T-helper 2 cell (primary cell): ENCODE data around the gene DCLRE1B.
A peak's percentile ranks its signal among the peaks of the same experiment; 100 is the strongest.

Experiments used
- DNase-seq, 5 experiments: peaks; one replicate each; pipeline versions ENCODE4 v3.0.0 to v3.0.0-alpha.2; 2012 to 2022

DCLRE1B gene

DNA sequence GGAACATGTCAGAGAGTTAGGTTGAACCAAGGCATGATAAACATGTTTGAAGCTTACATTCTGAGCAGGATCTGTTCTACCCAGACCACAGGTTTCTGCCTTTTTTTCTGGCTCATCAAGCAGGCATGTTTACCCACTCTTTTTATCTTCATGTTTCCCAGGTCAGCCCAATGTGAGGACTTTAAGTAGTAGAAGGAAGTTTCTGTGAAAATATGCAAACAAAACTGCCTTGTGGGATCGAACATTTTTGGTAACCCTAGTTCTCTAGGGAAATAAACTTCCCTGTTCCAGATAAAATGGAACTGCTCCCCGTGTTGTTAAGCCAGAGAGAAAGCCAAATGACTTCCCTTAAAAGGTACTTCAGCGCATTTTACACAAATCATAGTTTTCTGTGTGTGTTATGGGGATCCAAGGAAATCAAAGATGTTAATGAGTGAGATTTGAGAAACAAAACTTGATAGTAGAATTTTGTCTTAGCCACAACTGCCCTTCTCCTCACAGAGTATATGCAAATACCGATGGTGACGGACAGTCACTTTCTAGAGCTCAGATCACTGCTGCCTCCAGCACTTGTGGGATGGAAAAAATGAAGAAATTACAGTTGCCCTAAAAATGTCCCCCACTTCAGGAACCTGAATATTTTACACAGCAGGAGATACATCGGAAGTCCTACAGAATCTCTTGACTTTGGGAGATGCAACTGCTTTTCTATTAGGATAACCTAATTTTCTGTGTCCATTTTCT lies 23.2 kb downstream of the DCLRE1B start:
- DNase-seq, result no peak

DNA sequence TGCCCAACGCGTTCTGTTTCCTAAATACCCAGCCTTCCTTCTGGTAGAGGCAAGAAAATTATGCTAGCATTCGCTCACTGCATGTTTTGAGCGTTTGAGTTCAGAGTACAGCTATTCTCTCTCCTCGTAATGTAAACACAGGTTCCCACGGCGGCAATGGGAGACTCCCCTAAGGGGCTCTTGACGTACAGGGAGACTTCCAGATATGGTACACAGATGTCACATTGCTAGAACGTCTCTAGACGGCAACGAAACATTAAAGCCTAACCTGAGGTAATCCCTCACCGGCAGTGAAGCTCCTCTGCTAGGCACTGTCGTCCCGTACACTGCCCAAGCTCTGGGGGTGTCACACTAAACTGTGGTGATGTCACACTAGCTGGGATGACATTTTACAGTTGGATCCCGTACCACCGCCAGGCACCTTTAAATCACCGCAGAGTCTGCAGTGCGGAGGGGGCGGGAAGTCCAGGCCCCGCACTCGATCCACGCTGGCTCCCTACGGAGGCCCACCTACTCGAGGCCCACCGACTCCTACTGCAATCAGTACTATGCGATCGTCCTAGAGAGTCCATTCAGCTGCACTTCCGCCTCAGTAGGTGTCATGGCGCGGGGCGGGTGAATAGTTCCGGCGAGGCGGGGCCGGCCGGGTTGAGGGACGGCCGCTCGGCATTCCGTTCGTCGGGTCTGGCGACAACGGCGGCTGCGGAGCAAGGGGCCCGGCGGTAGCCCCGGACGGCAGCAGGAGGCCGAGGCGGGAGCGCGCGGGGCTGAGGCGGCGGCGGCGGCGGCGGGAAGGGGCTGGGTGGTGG lies 24.0 kb downstream of the DCLRE1B start, which contains the start of gene HIPK1:
HIPK1 (plus strand) TSS at position 384 of the 809 bp plus-strand sequence.
- peak; percentile 81 to 95 (median 88) for DNase-seq

DNA sequence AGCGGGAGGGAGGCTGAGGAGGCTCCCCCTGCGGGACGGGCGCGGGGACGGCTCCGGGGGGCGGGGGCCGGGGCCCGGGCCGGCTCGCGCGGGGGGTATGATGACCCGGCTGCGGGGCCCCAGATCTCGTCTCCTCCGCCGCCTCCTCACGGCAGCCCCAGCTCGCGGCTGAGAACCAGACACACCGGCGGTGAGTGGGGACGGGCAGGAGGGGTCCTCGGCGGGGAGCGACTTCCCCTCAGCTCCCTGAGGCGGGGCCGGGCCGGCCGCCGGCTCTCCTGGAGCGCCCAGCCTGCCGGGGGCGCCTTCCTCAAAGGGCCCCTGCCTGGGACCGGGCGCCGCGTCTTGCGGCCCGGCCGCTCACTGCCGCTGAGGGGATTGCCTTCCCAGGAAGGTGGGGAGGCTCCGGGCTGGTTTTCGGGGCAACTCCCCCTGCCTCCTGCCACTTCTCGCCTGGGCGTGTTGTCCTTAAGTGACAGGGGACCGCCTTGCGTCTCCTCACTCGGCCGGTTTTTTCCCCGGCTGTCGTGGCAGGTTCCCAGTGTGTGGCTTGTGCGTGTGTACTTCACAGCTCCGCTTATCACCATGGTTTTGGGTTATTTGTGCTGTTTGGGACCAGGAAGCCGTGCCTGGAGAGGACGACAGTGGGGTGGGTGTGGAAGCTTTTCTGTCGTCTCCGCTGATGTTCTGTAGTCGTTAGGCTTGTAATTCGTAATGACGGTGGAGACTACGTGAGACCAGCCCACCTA lies 24.8 kb downstream of the DCLRE1B start:
- peak; percentile 37 to 89 (median 65) for DNase-seq

DNA sequence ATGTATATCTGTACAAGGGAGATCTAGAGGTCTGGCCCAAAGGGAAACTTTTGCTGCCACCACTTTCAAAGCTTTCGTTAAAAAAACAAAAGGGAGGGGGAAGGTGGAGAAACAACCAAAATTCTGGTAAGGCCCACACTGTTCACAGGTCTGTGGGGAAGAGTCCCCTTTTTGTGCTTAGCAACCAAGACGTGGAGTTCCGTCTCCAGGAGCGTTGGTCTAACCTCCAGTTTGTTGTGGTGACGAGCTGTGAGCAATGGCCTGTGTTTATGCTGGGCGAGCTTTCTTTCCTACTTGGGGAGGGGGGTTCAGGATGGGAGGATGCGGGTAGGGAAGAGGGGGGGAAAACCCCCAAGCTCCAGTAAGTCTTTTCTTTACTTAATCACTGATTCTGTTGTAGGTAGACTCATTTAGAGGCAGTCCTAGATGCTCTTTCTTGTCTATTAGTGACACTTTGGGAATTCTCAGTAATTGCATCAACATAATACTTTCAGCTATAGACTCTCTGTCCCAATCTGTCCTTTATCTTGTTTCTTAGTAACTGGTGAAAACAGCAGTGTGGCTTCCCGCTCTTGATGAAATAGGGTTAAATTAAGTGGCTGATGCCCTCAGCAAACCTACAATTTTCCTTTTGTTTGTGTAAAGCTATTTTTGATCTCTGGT lies 25.5 kb downstream of the DCLRE1B start:
- DNase-seq, result peak; percentile 26 to 90 (median 71)

DNA sequence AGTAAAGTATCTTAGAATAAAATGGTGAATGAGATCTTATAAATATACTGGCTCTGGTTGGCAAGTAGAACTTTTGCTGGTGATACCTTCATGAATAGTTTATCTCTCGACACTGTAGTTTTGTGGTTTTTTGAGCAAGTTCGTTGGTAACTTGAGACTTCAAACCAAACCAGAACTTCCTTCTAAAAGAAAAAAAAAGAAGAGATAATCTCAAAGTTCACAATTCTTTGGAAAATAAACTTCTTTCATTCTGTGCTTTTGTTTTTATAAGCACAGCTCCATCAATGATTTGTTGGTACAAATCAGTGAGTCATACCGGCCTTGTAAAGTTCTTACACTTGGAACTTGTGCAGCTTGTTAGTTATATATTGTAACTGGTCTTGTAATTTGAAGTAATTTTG lies 26.3 kb downstream of the DCLRE1B start:
- DNase-seq, result peak in 2 of 5 experiments; percentile 52 to 92

DNA sequence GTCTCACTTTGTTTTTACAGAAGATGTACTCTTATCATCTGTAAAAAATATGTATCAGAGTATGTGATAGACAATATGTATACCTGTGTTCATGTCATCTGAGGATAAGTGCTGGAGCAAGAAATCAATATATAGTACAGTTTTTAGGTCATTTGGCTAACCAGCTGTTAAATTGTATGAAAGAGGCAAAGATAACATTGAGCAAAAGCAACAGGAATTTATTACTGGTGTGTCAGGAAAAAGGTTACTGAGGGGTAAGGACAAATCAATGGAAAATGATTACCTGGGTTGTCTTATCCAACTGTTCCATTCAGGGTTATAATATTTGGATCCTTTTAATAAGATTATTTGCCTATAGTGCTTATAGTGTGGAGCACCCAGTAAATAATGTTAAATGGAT lies 28.9 kb downstream of the DCLRE1B start:
- DNase-seq, result no peak

DNA sequence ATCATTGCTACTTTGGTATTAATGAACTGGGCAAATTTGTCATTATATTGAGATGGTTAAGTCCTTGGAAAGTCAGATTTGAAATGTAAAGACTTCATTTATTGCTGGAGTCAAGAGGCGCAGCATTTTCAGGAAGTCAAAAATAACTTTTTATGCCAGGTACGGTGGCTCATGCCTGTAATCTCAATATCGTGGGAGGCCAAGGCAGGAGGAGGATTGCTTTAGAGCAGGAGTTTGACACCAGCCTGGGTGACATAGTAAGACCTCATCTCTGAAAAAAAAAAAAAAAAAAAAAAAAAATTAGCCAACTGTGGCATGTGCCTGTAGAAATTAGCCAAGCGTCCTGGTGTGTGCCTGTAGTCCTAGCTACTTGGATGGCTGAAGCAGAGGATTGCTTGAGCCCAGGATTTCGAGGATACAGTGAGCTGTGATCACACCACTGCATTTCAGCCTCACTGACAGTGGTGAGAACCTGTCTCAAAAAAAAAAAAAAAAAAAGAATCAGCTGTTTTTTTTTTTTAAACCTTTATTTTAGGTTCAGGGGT lies 29.5 kb downstream of the DCLRE1B start:
- DNase-seq, result no peak

DNA sequence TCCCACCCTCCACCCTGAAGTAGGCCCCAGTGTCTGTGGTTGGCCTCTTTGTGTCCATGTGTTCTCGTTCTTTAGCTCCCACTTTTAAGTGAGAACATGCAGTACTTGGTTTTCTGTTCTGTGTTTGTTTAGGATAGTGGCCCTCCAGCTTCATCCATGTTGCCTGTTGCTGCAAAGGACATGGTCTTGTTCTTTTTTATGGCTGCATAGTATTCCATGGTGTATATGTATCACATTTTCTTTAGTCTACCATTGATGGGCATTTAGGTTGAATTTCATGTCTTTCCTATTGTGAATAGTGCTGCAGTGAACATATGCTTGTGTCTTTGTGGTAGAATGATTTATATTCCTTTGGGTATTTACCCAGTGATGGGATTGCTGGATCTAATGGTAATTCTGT lies 30.1 kb downstream of the DCLRE1B start:
- DNase-seq, result no peak

DNA sequence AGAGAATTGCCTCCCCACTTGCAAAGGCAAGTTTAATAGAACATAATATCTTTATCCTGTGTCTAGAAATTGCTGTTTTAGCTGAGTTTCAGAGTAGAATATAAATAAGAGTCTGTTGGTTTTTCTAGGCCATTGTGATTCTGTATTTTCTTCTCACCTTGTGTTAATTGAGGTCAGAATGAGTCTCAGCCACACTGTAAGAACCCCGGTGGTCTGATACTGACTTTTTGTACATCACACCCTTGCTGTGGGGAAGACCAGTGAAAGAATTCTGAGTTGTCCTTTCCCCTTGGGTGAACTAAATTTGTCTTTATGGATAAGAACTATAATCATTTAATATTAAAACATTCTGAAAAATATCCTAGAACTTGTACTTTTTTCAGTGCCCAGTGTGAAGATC lies 30.8 kb downstream of the DCLRE1B start:
- peak in 2 of 5 experiments; percentile 35 to 62 for DNase-seq

DNA sequence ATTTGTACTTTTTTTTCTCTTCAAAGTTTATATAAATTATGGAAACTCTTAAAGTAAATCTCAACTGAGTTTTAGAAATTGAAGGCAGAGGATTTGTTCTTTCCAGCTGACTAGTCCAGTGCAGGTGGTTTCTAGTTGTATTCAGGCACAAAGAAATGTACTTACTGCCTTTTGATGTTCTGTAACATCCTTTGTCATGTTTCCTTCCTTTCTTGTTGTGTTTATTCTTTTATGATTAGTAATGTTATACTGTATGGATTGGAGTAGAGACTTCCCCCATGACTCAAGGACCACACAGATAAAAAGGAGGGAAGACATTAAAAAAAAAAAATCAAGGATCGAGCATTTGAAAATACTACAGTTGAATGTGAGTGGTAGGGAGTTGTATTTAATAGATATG lies 32.0 kb downstream of the DCLRE1B start:
- DNase-seq, result no peak

DNA sequence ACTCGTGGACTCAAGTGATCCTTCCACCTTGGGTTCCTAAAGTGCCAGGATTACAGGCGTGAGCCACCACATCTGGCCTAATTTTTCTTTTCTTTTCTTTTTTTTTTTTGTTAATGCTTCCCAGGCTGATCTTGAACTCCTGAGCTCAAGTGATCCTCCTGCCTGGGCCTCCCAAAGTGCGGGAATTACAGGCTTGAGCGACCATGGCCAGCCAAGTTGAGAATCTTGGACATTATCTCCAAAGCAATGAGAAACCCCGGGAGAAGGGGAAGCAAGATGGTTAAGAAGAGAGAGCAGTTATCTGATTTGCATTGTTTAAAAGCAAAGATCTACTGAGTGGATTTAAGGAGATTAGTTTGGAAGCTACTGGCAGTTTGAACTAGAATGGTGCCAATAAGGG lies 33.1 kb downstream of the DCLRE1B start:
- DNase-seq, result no peak

DNA sequence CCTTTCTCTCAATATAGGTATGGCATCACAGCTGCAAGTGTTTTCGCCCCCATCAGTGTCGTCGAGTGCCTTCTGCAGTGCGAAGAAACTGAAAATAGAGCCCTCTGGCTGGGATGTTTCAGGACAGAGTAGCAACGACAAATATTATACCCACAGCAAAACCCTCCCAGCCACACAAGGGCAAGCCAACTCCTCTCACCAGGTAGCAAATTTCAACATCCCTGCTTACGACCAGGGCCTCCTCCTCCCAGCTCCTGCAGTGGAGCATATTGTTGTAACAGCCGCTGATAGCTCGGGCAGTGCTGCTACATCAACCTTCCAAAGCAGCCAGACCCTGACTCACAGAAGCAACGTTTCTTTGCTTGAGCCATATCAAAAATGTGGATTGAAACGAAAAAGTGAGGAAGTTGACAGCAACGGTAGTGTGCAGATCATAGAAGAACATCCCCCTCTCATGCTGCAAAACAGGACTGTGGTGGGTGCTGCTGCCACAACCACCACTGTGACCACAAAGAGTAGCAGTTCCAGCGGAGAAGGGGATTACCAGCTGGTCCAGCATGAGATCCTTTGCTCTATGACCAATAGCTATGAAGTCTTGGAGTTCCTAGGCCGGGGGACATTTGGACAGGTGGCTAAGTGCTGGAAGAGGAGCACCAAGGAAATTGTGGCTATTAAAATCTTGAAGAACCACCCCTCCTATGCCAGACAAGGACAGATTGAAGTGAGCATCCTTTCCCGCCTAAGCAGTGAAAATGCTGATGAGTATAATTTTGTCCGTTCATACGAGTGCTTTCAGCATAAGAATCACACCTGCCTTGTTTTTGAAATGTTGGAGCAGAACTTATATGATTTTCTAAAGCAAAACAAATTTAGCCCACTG lies 35.5 kb downstream of the DCLRE1B start:
- DNase-seq, result peak in 3 of 5 experiments; percentile 18 to 77 (median 62)

DNA sequence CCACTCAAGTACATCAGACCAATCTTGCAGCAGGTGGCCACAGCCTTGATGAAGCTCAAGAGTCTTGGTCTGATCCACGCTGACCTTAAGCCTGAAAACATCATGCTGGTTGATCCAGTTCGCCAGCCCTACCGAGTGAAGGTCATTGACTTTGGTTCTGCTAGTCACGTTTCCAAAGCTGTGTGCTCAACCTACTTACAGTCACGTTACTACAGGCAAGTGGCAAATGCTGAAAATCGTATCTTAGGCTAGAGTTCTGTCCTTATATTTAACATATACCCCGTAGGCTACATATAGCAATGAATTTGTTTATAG lies 36.1 kb downstream of the DCLRE1B start:
- no peak for DNase-seq

DNA sequence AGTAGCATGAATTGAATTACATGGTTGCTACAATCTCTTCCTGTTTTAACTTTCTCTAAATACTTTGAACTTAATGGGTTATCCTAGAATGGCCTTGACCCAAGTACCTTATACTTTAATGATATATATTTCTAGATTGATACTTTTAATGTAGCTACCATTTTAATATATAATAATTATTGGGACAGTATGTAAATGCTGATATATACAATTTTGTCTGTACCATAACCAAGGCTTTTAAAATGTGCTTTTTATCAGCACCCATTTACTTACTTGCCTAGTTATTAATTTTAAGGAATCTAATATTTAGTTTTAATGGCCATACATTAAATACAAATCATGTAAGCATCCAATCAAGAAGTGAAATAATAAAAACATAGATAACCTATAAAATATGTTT lies 37.4 kb downstream of the DCLRE1B start:
- DNase-seq, result no peak

DNA sequence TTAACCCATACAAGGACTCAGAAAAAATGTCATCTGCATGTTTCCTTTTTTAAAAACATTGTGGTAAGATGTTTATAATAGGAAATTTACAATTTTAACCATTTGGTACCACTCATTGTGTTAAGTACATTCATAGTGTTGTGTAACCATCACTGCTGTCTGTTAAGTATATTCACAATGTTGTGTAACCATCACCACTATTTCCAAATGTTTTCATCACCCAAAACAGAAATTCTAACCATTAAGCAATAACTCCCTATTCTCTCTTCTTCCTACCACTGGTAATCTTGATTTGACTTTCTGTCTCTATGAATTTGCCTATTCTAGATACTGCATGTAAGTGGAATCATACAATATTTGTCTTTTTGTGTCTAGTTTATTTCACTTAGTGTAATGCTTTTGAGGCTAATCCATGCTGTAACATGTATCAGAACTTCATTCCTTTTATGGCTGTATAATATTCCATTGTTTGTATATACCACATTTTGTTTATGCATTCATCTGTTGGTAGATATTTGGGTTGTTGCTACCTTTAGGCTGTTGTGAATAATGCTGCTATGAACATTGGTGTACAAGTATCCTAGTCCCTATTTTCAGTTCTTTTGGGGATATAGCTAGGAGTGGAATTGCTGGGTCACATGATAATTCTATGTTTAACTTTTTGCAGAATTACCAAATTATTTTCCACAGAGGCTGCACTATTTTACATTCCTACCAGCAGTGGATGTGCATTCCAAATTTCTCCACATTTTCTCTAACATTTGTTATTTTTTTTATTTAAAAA lies 38.1 kb downstream of the DCLRE1B start:
- no peak for DNase-seq

DNA sequence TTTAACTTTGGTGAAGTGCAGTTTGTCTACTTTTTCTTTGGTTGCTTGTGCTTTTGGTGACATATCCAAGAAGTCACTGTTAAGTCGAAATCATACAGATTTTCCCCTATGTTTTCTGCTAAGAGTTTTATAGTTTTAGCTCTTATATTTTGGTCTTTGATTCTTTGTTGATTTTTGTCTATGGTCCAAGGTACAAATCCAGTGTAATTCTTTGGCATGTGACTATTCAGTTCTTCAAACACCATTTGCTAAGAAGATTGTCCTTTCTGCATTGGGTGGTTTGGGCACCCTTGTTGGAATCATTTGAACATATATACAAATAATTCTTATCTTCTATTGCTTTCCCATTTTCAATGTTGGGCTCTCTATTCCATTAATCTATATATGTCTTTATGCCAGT lies 40.2 kb downstream of the DCLRE1B start:
- no peak for DNase-seq

DNA sequence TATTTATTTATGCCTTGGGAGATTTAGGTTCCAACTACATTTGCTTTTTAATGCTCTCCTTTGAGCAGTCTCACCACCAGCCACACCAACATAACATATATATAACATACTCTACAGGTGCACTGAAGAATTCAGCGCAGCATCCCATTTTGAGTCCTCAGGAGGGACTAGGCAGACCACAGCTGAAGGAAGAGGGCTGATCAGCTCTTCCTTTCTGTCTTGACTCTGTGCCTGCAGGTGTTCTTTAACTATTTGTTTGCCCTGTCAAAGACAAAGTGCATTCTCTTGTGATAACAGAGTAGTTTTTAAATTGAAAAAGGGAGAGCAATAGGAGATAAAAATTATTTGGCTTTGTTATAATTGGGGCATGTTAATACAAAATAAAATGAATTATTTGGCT lies 41.0 kb downstream of the DCLRE1B start:
- peak in 1 of 5 experiments; percentile 38 for DNase-seq

DNA sequence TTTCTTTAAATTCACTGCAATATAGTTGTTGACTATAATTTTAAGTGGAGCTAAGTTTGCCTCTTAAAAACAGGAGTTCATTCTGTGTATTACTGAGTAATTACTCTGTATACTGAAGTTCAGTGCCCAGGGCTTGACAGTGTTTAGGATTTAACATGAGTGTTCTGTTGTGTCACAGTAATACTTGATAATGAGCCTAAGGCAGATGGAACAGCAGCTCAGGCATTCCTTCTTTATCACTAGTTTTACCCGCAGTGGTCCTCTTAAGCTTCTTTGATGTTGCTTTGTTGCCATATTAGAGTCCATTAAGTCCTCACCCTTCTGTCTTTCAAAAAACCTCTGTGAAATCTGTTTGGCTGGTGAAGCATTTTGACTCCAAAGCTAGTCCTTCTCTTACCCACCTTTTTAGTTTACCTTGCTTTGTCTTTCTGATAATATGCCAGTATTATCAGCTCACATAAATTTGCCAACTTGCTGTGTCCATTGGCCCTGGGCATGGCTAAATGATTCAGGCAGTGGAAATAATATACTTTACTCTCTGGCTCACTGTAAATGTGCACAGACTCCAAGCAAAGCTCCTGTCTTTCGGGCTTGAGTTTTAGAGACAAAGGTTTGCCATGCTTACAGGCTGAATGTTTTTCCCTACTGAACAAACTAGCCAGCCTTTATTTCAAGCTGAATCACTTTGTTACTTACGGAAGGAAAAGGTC lies 41.7 kb downstream of the DCLRE1B start:
- DNase-seq, result no peak

DNA sequence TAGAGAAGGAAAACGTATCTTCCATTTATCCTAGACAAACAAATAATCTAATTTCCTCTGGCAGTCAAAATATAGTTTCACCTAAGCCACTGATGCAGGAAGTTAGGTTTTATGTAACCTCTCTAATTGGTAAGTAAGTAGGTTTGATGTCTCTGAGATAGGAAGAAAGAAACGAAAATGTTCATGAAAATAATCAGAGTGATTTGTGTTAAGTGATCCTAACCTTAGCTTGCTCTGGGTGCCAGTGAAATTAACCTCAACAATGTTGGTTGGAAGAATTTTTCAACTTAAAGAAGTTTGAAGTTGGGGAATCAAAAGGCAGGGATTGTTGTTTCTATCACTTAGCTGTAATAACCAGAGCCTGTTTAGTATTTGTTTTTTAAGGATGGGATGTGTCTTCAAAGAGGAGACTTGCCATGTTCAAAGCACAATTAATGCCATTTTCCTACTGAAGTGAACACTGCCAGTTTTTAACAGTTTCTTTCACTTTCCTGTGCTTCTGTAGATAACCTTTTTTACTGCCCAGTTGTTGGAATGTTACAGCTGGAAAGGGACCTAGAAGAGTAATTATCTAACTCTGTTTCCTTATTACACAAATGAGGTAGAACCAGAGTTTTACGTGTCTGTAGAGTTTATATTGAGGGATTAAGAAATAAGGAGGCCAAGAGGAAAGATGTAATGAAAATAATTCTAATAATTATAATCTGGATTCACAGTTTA lies 42.4 kb downstream of the DCLRE1B start:
- peak in 1 of 5 experiments; percentile 61 for DNase-seq
